Gastroesophageal sphincter (tissue), 3 donors: ENCODE results near the gene VSNL1.

Experiments used
- POLR2AphosphoS5 ChIP-seq: sonication (generic); formaldehyde crosslinking; IDR thresholded peaks from one replicate; pipeline ENCODE4 v1.6.1; 2017; ENCODE audit warnings: antibody characterized with exemption
- TF ChIP-seq, protein P1 (sequence below), 4 experiments: fragments of 200-600 bp in 2 of 4; fragments of 450-650 bp in 2 of 4; sonication (generic) in 1 of 4; IDR thresholded peaks; one replicate each; pipeline ENCODE4 v1.5.1; 2017 to 2019; ENCODE audit warnings: antibody characterized with exemption in 4 of 4, mild to moderate bottlenecking in 2 of 4, moderate library complexity in 2 of 4

- TF ChIP-seq, protein P1, sequence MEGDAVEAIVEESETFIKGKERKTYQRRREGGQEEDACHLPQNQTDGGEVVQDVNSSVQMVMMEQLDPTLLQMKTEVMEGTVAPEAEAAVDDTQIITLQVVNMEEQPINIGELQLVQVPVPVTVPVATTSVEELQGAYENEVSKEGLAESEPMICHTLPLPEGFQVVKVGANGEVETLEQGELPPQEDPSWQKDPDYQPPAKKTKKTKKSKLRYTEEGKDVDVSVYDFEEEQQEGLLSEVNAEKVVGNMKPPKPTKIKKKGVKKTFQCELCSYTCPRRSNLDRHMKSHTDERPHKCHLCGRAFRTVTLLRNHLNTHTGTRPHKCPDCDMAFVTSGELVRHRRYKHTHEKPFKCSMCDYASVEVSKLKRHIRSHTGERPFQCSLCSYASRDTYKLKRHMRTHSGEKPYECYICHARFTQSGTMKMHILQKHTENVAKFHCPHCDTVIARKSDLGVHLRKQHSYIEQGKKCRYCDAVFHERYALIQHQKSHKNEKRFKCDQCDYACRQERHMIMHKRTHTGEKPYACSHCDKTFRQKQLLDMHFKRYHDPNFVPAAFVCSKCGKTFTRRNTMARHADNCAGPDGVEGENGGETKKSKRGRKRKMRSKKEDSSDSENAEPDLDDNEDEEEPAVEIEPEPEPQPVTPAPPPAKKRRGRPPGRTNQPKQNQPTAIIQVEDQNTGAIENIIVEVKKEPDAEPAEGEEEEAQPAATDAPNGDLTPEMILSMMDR (IDR thresholded peaks at IDR 0.05) = no peak
- TF ChIP-seq POLR2AphosphoS5 = no peak
Measured at GRCh38 chr2:17579605-17580318, 39.3 kb downstream of the VSNL1 start.
